ENCODE data around the gene CAV3. TPM values are rescaled to one million over a fixed set of nuclear protein-coding genes. Genes with fewer than 3 reads are reported as not detected.

Gene CAV3
- total RNA-seq, 5 donors from 2014 or later (not counting 1 experiment from before 2014, with no cell fraction given): not detected

DNA sequence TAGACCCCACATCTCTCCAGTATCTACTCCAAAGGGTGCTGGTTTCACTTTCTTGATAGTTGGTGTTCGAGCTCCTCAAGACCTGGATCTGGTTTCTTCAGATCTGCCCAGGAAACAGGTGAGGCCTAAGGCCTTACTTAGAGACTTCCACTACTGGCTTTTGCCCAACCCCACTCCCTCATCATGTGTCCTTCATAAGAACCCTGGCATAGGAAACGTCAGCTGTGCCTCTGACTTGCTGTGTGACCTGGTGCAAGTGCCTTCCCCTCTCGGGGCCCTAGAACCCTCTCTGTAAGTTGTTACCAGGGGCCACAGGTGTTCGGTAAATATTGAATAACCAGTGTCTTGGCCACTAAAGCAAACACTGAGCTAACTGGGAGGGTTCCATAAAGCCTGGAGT is 31.9 kb downstream of the CAV3 start:
- Mint-ChIP-seq H3K27ac (no peak overlapping the region), H3K27me3 (peaks cover 25 to 33% of the 10 kb centered on the region in 2 donors), H3K4me1 (peaks cover 12 to 16% (median 15%) of the 10 kb centered on the region in 3 donors), H3K36me3 (no peaks in the 10 kb centered on the region), H3K9me3 (no peaks in the 10 kb centered on the region), H3K4me3 (no peak overlapping the region)
- WGBS (ENCODE audit: insufficient coverage): 70% methylated on average over 3 of the region's 4 CpGs
- ATAC-seq (replicated peaks in 1 of 4) (no peak), DNase-seq (no peak)
- Histone ChIP-seq H3K36me3 (ENCODE audit: control insufficient read depth in 2 of 2, extremely low read depth in 1 of 2, insufficient read depth in 1 of 2, low read length in 1 of 2) (no peaks in the 10 kb centered on the region), H3K27me3 (replicated peaks in 1 of 2; ENCODE audit: control insufficient read depth in 2 of 2, extremely low read depth in 1 of 2, insufficient read depth in 2 of 2, low read length in 1 of 2) (peaks cover 0 to 28% of the 10 kb centered on the region in 2 experiments), H3K4me3 (ENCODE audit: control insufficient read depth in 1 of 2, extremely low read depth in 1 of 2, low read length in 1 of 2) (no peak overlapping the region), H3K4me1 (ENCODE audit: control insufficient read depth in 1 of 2, extremely low read depth in 1 of 2, insufficient read depth in 2 of 2, low read length in 2 of 2) (peaks cover 0 to 15% of the 10 kb centered on the region in 2 experiments), H3K9me3 (no peaks in the 10 kb centered on the region), H3K27ac (ENCODE audit: low read length) (no peak overlapping the region)
- ChIA-PET CTCF (no interaction called here), POLR2A (no interaction called here)

DNA sequence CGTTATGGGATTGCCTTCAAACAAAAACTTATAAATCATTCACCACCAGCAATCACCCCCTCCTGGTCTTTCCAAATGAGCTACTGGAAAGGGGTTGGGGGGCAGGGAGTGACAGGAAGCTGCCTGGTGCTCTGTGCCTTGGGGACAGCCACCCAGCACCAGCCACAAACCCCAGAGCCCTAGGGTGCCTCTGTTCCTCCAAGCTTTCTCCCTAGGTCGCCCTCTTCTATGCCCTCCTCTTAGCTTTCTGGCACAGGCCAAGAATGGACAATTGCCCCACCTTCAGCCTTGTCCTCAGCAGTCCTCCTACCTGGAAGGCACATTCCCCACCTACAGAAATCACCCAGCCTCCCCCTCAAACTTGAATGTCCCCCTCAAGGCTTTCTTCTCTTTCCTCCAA is 32.5 kb downstream of the CAV3 start:
- Mint-ChIP-seq H3K4me3 (no peak overlapping the region), H3K4me1 (peaks cover 12 to 16% (median 15%) of the 10 kb centered on the region in 3 donors), H3K27ac (no peak overlapping the region), H3K27me3 (peaks cover 32 to 33% of the 10 kb centered on the region in 2 donors), H3K36me3 (no peaks in the 10 kb centered on the region), H3K9me3 (no peaks in the 10 kb centered on the region)
- Histone ChIP-seq H3K4me1 (ENCODE audit: control insufficient read depth in 1 of 2, extremely low read depth in 1 of 2, insufficient read depth in 2 of 2, low read length in 2 of 2) (peaks cover 0 to 15% of the 10 kb centered on the region in 2 experiments), H3K27me3 (replicated peaks in 1 of 2; ENCODE audit: control insufficient read depth in 2 of 2, extremely low read depth in 1 of 2, insufficient read depth in 2 of 2, low read length in 1 of 2) (peaks cover 0 to 30% of the 10 kb centered on the region in 2 experiments), H3K4me3 (ENCODE audit: control insufficient read depth in 1 of 2, extremely low read depth in 1 of 2, low read length in 1 of 2) (no peak overlapping the region), H3K27ac (ENCODE audit: low read length) (no peak overlapping the region), H3K36me3 (ENCODE audit: control insufficient read depth in 2 of 2, extremely low read depth in 1 of 2, insufficient read depth in 1 of 2, low read length in 1 of 2) (no peaks in the 10 kb centered on the region), H3K9me3 (no peaks in the 10 kb centered on the region)
- ATAC-seq (replicated peaks in 1 of 4) (no peak), DNase-seq (no peak)
- 75% methylated on average over 1 of the region's 2 CpGs for WGBS (ENCODE audit: insufficient coverage)
- ChIA-PET POLR2A (no interaction called here), CTCF (no interaction called here)

DNA sequence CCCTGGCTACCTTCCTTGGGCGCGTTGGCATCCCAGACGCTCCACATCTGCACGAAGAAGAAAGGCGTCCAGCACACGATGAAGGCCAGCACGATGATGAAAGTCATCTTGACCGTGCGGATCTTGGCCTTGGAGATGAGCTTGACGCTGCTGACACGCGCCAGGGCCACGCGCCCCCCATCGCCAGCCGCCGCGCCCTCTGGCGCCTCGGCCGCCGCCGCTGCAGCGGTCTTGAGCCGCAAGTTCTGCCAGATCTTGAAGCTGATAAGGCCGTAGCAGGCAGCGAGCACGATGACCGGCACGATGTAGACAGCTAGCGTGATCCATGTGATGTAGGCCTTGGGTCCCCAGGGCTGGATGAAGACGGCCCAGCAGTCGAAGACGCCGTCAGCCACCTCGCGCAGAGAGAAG is 33.7 kb downstream of the CAV3 start:
- Mint-ChIP-seq H3K36me3 (no peaks in the 10 kb centered on the region), H3K4me3 (peak overlapping the region in 1 of 3 donors; percentile 19), H3K4me1 (peaks cover 12 to 16% (median 15%) of the 10 kb centered on the region in 3 donors), H3K27me3 (peaks cover 39% of the 10 kb centered on the region in 2 donors), H3K9me3 (no peaks in the 10 kb centered on the region), H3K27ac (no peak overlapping the region)
- DNase-seq (no peak), ATAC-seq (replicated peaks in 1 of 4) (no peak)
- Histone ChIP-seq H3K27ac (ENCODE audit: low read length) (no peak overlapping the region), H3K27me3 (replicated peaks in 1 of 2; ENCODE audit: control insufficient read depth in 2 of 2, extremely low read depth in 1 of 2, insufficient read depth in 2 of 2, low read length in 1 of 2) (peaks cover 0 to 30% of the 10 kb centered on the region in 2 experiments), H3K36me3 (ENCODE audit: control insufficient read depth in 2 of 2, extremely low read depth in 1 of 2, insufficient read depth in 1 of 2, low read length in 1 of 2) (no peaks in the 10 kb centered on the region), H3K4me3 (ENCODE audit: control insufficient read depth in 1 of 2, extremely low read depth in 1 of 2, low read length in 1 of 2) (no peak overlapping the region), H3K4me1 (ENCODE audit: control insufficient read depth in 1 of 2, extremely low read depth in 1 of 2, insufficient read depth in 2 of 2, low read length in 2 of 2) (peaks cover 0 to 15% of the 10 kb centered on the region in 2 experiments), H3K9me3 (no peaks in the 10 kb centered on the region)
- POLR2A ChIA-PET: no interaction called here
- WGBS (ENCODE audit: insufficient coverage): 46% methylated on average over 37 of the region's 37 CpGs
- CTCF ChIA-PET: no interaction called here

DNA sequence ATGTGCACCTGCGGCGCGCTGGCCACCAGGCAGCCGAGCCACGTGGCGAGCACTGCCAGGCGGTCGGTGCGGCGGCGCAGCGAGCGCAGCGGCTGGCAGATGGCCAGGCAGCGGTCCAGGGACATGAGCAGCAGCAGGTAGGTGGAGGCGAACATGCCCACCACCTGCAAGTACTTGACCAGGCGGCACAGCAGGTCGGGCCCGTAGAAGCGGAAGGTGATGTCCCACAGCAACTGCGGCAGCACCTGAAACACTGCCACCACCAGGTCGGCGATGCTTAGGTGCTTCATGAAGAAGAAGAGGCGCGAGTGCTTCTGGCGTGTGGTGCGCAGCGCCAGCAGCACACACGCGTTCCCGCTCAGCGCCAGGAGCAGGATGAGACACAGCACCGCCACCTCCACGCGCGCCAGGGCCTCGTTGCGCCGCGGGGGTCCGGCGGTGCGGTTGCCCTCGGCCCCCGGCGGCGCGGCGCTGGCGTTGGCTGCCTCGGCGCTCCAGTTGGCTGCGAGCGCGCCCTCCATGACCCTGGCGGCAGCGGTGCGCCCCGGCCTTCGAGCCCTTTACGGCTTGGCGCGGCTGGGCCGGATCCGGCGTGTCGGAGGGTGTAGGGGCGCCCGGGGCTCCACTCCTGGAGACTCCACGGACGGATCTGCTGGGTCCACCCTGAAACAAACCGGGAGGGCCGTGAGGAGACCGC is 34.2 kb downstream of the CAV3 start:
- CTCF ChIA-PET: no interaction called here
- Mint-ChIP-seq H3K9me3 (no peaks in the 10 kb centered on the region), H3K36me3 (no peaks in the 10 kb centered on the region), H3K27ac (no peak overlapping the region), H3K4me3 (peak overlapping the region in 1 of 3 donors; percentile 19), H3K4me1 (peaks cover 12 to 16% (median 15%) of the 10 kb centered on the region in 3 donors), H3K27me3 (peaks cover 39% of the 10 kb centered on the region in 2 donors)
- ATAC-seq (replicated peaks in 1 of 4) (no peak), DNase-seq (no peak)
- H3K27me3 ChIP-seq (replicated peaks in 1 of 2; ENCODE audit: control insufficient read depth in 2 of 2, extremely low read depth in 1 of 2, insufficient read depth in 2 of 2, low read length in 1 of 2): peaks cover 0 to 30% of the 10 kb centered on the region in 2 experiments
- H3K27ac ChIP-seq (ENCODE audit: low read length): no peak overlapping the region
- H3K9me3 ChIP-seq: no peaks in the 10 kb centered on the region
- H3K4me3 ChIP-seq (ENCODE audit: control insufficient read depth in 1 of 2, extremely low read depth in 1 of 2, low read length in 1 of 2): no peak overlapping the region
- POLR2A ChIA-PET: no interaction called here
- H3K36me3 ChIP-seq (ENCODE audit: control insufficient read depth in 2 of 2, extremely low read depth in 1 of 2, insufficient read depth in 1 of 2, low read length in 1 of 2): no peaks in the 10 kb centered on the region
- peaks cover 0 to 15% of the 10 kb centered on the region in 2 experiments for H3K4me1 ChIP-seq (ENCODE audit: control insufficient read depth in 1 of 2, extremely low read depth in 1 of 2, insufficient read depth in 2 of 2, low read length in 2 of 2)
- 9% methylated on average over 74 of the region's 74 CpGs for WGBS (ENCODE audit: insufficient coverage)

DNA sequence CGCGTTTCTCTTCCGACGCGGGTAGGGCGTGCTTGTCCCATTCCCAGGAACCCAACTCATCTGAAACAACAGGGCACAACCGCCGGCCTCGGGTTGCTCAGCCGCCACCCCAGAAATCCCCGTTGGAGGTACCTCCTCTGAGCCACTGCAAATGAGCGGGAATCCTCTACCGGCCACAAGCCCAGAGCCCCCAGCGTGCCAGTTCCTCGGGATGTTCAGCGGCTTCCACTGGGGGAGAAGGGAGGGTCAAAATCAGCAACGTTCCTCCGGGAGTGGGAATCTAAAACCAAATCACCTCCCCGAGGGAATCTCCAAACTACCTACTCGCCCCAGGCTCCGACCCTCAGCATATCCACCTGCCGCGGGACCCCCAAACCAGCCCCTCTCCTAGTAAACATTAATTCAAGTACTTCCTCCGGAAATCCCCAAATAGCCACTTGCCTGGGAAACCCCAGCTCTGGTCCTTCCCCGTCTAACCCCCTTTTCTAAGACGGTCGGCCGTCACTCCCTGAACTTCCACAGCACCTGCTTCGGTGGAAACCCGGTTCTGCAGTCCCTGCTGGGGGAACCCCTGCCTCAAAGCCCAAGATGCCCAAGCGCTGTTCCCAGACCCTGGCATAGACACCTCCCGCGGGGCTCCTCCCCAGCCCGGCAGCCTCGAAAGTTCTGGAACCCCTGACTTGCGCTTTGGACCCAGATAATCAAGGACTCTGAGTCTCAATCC is 34.9 kb downstream of the CAV3 start:
- no peaks in the 10 kb centered on the region for H3K9me3 Mint-ChIP-seq
- CTCF ChIA-PET: interaction anchor here in 1 of 2 donors (1.1 kb wide), 1 partner anchor 13 kb away, joined by 3 read pairs; no protein-coding TSS in a partner anchor
- peaks cover 12 to 16% (median 15%) of the 10 kb centered on the region in 3 donors for H3K4me1 Mint-ChIP-seq
- no peak for DNase-seq
- peaks cover 0 to 15% of the 10 kb centered on the region in 2 experiments for H3K4me1 ChIP-seq (ENCODE audit: control insufficient read depth in 1 of 2, extremely low read depth in 1 of 2, insufficient read depth in 2 of 2, low read length in 2 of 2)
- no peak overlapping the region for H3K27ac ChIP-seq (ENCODE audit: low read length)
- no peaks in the 10 kb centered on the region for H3K36me3 Mint-ChIP-seq
- 7% methylated on average over 28 of the region's 36 CpGs for WGBS (ENCODE audit: insufficient coverage)
- peak overlapping the region in 1 of 2 donors; percentile 23 for H3K27ac Mint-ChIP-seq
- peaks cover 41% of the 10 kb centered on the region in 2 donors for H3K27me3 Mint-ChIP-seq
- no peaks in the 10 kb centered on the region for H3K9me3 ChIP-seq
- H3K27me3 ChIP-seq (replicated peaks in 1 of 2; ENCODE audit: control insufficient read depth in 2 of 2, extremely low read depth in 1 of 2, insufficient read depth in 2 of 2, low read length in 1 of 2): peaks cover 0 to 30% of the 10 kb centered on the region in 2 experiments
- no peak for ATAC-seq (replicated peaks in 1 of 4)
- no peaks in the 10 kb centered on the region for H3K36me3 ChIP-seq (ENCODE audit: control insufficient read depth in 2 of 2, extremely low read depth in 1 of 2, insufficient read depth in 1 of 2, low read length in 1 of 2)
- peak overlapping the region in 2 of 3 donors; percentile 49 to 60 for H3K4me3 Mint-ChIP-seq
- POLR2A ChIA-PET: no interaction called here
- H3K4me3 ChIP-seq (ENCODE audit: control insufficient read depth in 1 of 2, extremely low read depth in 1 of 2, low read length in 1 of 2): no peak overlapping the region

DNA sequence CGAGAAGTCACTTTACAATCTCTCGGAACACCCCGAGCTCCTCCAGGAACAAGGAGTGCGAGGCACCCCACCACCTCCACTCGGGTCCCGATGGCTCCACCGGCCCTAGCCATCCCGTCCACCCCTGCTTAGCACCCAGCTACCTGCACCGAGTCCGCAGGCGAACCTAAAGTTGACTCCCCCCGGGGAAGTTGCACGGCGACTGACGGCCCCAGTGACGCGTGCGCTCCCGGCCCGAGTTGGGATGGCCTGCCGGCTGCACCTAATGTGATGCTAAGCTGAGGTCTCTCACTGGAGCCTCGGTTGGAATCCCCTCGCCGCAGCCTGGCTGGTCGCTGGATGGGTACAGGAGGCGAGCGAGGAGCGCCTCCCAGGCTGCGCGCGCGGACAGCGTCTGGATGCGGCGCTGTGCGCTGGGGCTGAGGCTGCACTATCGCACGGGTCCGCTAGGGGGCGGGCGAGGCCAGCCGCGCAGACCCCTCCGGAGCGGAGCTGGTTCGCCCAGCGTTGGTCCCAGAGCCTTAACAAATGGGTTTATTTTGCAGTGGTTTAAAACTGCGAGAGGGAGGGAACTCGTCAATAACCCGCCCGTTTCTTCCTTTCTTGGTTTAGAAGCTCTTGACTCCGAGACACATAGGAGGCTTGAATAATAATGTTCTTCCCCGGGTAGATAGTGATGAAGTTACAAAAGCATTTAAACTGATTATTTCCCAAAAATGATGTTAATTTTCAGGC is 35.7 kb downstream of the CAV3 start, which contains the start of gene OXTR:
Gene OXTR, minus strand, starts transcription at position 526 of the 735 bp plus-strand sequence. CDS start 1,426 bp downstream, outside the sequence.
- Mint-ChIP-seq H3K4me3 (peak within 1 kb of the TSS; percentile 21 to 60 (median 49)), H3K4me1 (peaks cover 12 to 16% (median 15%) of the 10 kb centered on the region in 3 donors), H3K36me3 (no peaks in the 10 kb centered on the region), H3K27ac (peak within 1 kb of the TSS in 1 of 2 donors; percentile 23), H3K27me3 (peaks cover 42 to 44% of the 10 kb centered on the region in 2 donors), H3K9me3 (no peaks in the 10 kb centered on the region)
- DNase-seq (peak in 20 of 35 experiments; percentile 3 to 54 (median 22)), ATAC-seq (replicated peaks in 1 of 4) (peak; percentile 40 to 79 (median 70))
- peaks cover 0 to 15% of the 10 kb centered on the region in 2 experiments for H3K4me1 ChIP-seq (ENCODE audit: control insufficient read depth in 1 of 2, extremely low read depth in 1 of 2, insufficient read depth in 2 of 2, low read length in 2 of 2)
- H3K9me3 ChIP-seq: no peaks in the 10 kb centered on the region
- WGBS (ENCODE audit: insufficient coverage): 11% methylated on average over 48 of the region's 53 CpGs
- H3K36me3 ChIP-seq (ENCODE audit: control insufficient read depth in 2 of 2, extremely low read depth in 1 of 2, insufficient read depth in 1 of 2, low read length in 1 of 2): no peaks in the 10 kb centered on the region
- no peak within 1 kb of the TSS for H3K27ac ChIP-seq (ENCODE audit: low read length)
- POLR2A ChIA-PET: no interaction called here
- H3K27me3 ChIP-seq (replicated peaks in 1 of 2; ENCODE audit: control insufficient read depth in 2 of 2, extremely low read depth in 1 of 2, insufficient read depth in 2 of 2, low read length in 1 of 2): peaks cover 0 to 28% of the 10 kb centered on the region in 2 experiments
- no peak within 1 kb of the TSS for H3K4me3 ChIP-seq (ENCODE audit: control insufficient read depth in 1 of 2, extremely low read depth in 1 of 2, low read length in 1 of 2)
- CTCF ChIA-PET: interaction anchor here (0.7 to 1.1 kb wide), 3 partner anchors 9 to 29 kb away, joined by 3 to 4 read pairs (median 3); no protein-coding TSS in a partner anchor
